H1 (cell line): ENCODE data around the gene MYBPH. TPM values are rescaled to one million over a fixed set of nuclear protein-coding genes. Genes with fewer than 3 reads are reported as not detected.

Source experiments
- E2F6 ChIP-seq: IDR thresholded peaks from 2 replicates; pipeline ENCODE4 v1.6.1; 2012; ENCODE audit warnings: inconsistent platforms
- KDM1A ChIP-seq: fragments of 200-600, 300-600 bp; sonication (generic); IDR thresholded peaks from 2 replicates; pipeline ENCODE4 v1.7.1; 2016; ENCODE audit warnings: mild to moderate bottlenecking, low read length, borderline replicate concordance
- RAD21 ChIP-seq, 2 experiments: IDR thresholded peaks in 1 of 2; conservative IDR thresholded peaks in 1 of 2; 2 replicates each; pipeline ENCODE4 v1.6.1; 2011; ENCODE audit warnings: low read depth in 2 of 2, low read length in 2 of 2, improper control_type of control experiment in 1 of 2, inconsistent platforms in 1 of 2, mild to moderate bottlenecking in 1 of 2, moderate library complexity in 1 of 2
- SIX5 ChIP-seq: IDR thresholded peaks from 2 replicates; pipeline ENCODE4 v1.6.1; 2011; ENCODE audit warnings: mild to moderate bottlenecking, low read depth, low read length
- TBP ChIP-seq: IDR thresholded peaks from 2 replicates; pipeline ENCODE4 v1.6.1; 2011; ENCODE audit warnings: low read depth, low read length, improper control_type of control experiment
- USF2 ChIP-seq: IDR thresholded peaks from 2 replicates; pipeline ENCODE4 v1.6.1; 2011; ENCODE audit warnings: low read length, improper control_type of control experiment
- polyA plus RNA-seq, 7 experiments: library from polyadenylated mRNA; depleted of rRNA in 3 of 7; stranded (reverse) in 5 of 7; unstranded in 2 of 7; fragments of >200 nt in 5 of 7; fragments of 200-250 nt in 2 of 7; gene quantifications; 1 replicate in 5 of 7; 2 replicates in 1 of 7; 4 replicates in 1 of 7; pipeline versions ENCODE4 v1.2.1 to v1.2.3, GENCODE V29; 2011 to 2013; ENCODE audit warnings: missing spikeins in 2 of 7, mixed read lengths in 2 of 7
- total RNA-seq: library from RNA; stranded (reverse); fragmentation: NEBNext Ultra II Directional; extraction: Animal tissue kit (Norgen Biotek cat#: 25700); gene quantifications from 2 replicates; pipeline ENCODE4 v1.2.1, GENCODE V29; 2021

Gene MYBPH
- total and polyA plus RNA-seq, 2 of the 8 experiments (the other 6 are each of a cell fraction or from before 2014, with no cell fraction given): not detected

- no peak for TF ChIP-seq USF2
- TF ChIP-seq RAD21 (IDR thresholded peaks at IDR 0.05 in 1 of 2, conservative IDR thresholded peaks at IDR 0.05 in 1 of 2; ENCODE audit: low read depth in 2 of 2, low read length in 2 of 2): no peak
- no peak for TF ChIP-seq SIX5
- no peak for TF ChIP-seq TBP
- no peak for TF ChIP-seq KDM1A
- no peak for TF ChIP-seq E2F6
Observed at GRCh38 chr1:203165800-203166161, 9.8 kb downstream of the MYBPH start (continued).
